DOHH2 (cell line): ENCODE measurements around the gene NFATC2IP.

Source experiments
- EZH2phosphoT487 ChIP-seq: fragments of 200-600 bp; sonication (generic); IDR thresholded peaks from 2 replicates; pipeline ENCODE4 v1.6.1; 2017; ENCODE audit warnings: borderline replicate concordance, mild to moderate bottlenecking, antibody characterized with exemption, low read length, moderate library complexity, mixed read lengths
- TF ChIP-seq, protein P1 (sequence below): fragments of 200-600 bp; sonication (generic); IDR thresholded peaks from one replicate; pipeline ENCODE4 v1.5.1; 2014; ENCODE audit warnings: antibody characterized with exemption, mild to moderate bottlenecking, low read depth, low read length; ENCODE audit not compliant: poor library complexity, severe bottlenecking

DNA sequence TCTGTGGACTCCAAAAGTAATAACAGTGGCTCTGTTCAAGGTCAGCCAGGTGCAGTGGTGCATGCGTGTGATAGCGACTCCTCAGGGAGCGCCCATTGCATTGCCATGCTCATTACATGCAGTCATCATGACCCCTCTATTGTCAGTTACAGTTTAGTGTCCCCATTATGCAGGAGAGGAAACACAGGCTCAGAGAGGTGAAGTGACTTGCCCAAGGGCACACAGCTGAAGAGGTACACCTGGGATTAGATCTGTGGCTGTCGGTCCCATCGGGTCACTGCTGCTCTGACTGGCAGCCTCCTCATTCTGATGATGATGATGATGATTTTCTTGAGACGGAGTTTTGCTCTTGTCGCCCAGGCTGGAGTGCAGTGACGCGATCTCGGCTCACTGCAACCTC is 41.8 kb downstream of the NFATC2IP start:
- TF ChIP-seq, protein P1, sequence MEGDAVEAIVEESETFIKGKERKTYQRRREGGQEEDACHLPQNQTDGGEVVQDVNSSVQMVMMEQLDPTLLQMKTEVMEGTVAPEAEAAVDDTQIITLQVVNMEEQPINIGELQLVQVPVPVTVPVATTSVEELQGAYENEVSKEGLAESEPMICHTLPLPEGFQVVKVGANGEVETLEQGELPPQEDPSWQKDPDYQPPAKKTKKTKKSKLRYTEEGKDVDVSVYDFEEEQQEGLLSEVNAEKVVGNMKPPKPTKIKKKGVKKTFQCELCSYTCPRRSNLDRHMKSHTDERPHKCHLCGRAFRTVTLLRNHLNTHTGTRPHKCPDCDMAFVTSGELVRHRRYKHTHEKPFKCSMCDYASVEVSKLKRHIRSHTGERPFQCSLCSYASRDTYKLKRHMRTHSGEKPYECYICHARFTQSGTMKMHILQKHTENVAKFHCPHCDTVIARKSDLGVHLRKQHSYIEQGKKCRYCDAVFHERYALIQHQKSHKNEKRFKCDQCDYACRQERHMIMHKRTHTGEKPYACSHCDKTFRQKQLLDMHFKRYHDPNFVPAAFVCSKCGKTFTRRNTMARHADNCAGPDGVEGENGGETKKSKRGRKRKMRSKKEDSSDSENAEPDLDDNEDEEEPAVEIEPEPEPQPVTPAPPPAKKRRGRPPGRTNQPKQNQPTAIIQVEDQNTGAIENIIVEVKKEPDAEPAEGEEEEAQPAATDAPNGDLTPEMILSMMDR, result no peak
- TF ChIP-seq EZH2phosphoT487, result no peak
